ENCODE data around the gene ZNF217.
"Not testable (repeated sequence)": the region's sequence is repeated elsewhere in the genome, so short reads cannot be mapped to it uniquely, and the experiment has no call there.

DNA sequence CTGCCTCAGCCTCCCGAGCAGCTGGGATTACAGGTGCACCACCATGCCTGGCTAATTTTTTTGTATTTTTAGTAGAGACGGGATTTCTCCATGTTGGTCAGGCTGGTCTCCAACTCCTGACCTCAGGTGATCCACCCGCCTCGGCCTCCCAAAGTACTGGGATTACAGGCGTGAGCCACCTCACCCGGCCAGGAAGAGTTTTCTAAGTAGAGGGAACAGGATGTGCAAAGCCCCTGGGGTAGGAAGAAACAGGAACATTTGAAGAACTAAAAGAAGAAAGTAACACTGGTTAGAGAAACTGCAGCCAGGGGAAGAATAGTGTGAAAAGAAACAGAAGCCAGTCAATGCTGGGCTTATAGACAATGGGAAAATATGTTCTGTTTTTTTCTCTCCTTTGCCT, 35.1 kb upstream of the ZNF217 start:
- not testable (repeated sequence) for TF ChIP-seq GABPA (IDR thresholded peaks at IDR 0.05; ENCODE audit: low read depth); CTCF (IDR thresholded peaks at IDR 0.05; ENCODE audit: insufficient read depth, low read length); POLR2AphosphoS5 (IDR thresholded peaks at IDR 0.05; ENCODE audit: low read depth); SPI1 (IDR thresholded peaks at IDR 0.05; ENCODE audit: borderline replicate concordance, low read depth)
- TF ChIP-seq, protein P1, sequence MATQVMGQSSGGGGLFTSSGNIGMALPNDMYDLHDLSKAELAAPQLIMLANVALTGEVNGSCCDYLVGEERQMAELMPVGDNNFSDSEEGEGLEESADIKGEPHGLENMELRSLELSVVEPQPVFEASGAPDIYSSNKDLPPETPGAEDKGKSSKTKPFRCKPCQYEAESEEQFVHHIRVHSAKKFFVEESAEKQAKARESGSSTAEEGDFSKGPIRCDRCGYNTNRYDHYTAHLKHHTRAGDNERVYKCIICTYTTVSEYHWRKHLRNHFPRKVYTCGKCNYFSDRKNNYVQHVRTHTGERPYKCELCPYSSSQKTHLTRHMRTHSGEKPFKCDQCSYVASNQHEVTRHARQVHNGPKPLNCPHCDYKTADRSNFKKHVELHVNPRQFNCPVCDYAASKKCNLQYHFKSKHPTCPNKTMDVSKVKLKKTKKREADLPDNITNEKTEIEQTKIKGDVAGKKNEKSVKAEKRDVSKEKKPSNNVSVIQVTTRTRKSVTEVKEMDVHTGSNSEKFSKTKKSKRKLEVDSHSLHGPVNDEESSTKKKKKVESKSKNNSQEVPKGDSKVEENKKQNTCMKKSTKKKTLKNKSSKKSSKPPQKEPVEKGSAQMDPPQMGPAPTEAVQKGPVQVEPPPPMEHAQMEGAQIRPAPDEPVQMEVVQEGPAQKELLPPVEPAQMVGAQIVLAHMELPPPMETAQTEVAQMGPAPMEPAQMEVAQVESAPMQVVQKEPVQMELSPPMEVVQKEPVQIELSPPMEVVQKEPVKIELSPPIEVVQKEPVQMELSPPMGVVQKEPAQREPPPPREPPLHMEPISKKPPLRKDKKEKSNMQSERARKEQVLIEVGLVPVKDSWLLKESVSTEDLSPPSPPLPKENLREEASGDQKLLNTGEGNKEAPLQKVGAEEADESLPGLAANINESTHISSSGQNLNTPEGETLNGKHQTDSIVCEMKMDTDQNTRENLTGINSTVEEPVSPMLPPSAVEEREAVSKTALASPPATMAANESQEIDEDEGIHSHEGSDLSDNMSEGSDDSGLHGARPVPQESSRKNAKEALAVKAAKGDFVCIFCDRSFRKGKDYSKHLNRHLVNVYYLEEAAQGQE (IDR thresholded peaks at IDR 0.05; ENCODE audit: insufficient replicate concordance, low read depth): not testable (repeated sequence)
